ENCODE measurements around the gene PIF1. TPM values are rescaled to one million over a fixed set of nuclear protein-coding genes. Genes with fewer than 3 reads are reported as not detected.
A peak's percentile ranks its signal among the peaks of the same experiment; 100 is the strongest.

Gene PIF1
- total RNA-seq, 1 experiment from 2014 or later = 34.9 TPM

DNA sequence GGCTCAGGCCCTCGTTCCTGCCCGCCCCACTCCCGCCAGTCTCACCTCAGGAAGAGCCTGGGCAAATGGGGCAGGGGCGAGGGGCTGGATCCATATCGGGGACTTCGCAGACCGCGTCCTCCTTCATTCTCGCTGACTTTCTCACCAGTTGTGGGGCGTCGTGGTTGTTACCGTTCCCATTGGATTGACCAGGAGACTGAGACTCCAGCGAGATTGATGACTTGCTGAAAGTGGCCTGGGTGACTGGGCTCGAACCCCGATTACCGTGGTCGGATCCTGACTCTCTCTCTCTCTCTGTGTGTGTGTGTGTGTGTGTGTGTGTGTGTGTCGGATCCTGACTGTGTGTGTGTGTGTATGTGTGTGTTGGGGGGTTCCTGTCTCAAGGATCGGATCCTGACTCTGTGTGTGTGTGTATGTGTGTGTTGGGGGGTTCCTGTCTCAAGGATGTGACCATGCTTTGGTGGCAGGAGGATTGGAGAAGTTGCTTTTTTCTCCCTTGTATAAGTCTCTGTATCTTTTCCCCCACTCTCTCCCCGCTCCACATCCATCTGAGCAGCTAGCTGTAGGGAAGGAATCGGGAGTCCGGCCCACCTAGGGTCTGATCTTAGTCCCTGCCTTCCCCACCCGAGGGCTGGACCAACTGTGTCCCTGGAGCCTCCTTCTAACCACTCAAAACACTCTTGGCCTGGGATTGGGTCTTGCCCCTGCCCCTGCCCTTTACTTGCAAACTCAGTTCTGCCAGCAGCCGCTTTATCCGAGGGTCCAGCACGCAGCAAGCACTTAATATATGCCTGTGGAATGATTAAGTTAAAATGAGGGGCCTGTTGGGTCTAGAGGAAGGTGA lies 16.9 kb upstream of the PIF1 start:
- Histone ChIP-seq H3K79me2 (ENCODE audit: insufficient read depth, low read length) (peaks cover 13% of the 10 kb centered on the region; the same call in 1 of the 2 replicates), H3K36me3 (ENCODE audit: control insufficient read depth in 1 of 2, insufficient read depth in 2 of 2, low read length in 2 of 2) (no peaks in the 10 kb centered on the region), H3K27ac (ENCODE audit: low read depth, low read length) (peak overlapping the region; percentile 56; the same call in 1 of the 2 replicates), H3K9me3 (ENCODE audit: control insufficient read depth in 1 of 2, insufficient read depth in 1 of 2, low read depth in 1 of 2, low read length in 2 of 2) (no peaks in the 10 kb centered on the region), H4K20me1 (ENCODE audit: insufficient read depth) (no peaks in the 10 kb centered on the region), H3K4me3 (replicated peaks in 1 of 2; ENCODE audit: low read depth in 1 of 2, low read length in 2 of 2) (peak overlapping the region; percentile 84 to 87), H2AFZ (ENCODE audit: low read depth, low read length, poor library complexity, severe bottlenecking) (no peak overlapping the region), H3K4me2 (ENCODE audit: low read length) (peak overlapping the region; percentile 88), H3K27me3 (ENCODE audit: insufficient read depth, low read length) (no peaks in the 10 kb centered on the region), H3K9me2 (ENCODE audit: insufficient read depth) (no peaks in the 10 kb centered on the region), H3K4me1 (ENCODE audit: control insufficient read depth in 1 of 2, insufficient read depth in 2 of 2, low read length in 2 of 2) (peaks cover 8 to 21% of the 10 kb centered on the region in 2 experiments), H3K9ac (ENCODE audit: low read length) (peak overlapping the region; percentile 83)
- CTCF ChIA-PET = no interaction called here
- ATAC-seq (no peak; the same call in 1 of the 2 replicates), DNase-seq (ENCODE audit: low read depth, low spot score) (no peak)
- POLR2A ChIA-PET = interaction anchor here (1.8 kb wide), 1 partner anchor 16 kb away, joined by 6 read pairs; the partner anchor contains the start of gene PIF1
- RAD21 ChIA-PET (ENCODE audit: low non-redundant PET in 1 of 2, low total read pairs in 2 of 2, uncharacterized antibody in 2 of 2, unreplicated experiment in 2 of 2) = no interaction called here
- BruUV-seq (replicated peaks) = TSS peak; percentile 70
- intact Hi-C loops (cut with micrococcal nuclease) = no loop called here
- TF ChIP-seq SIN3A (IDR thresholded peaks at IDR 0.05; ENCODE audit: low read depth) (no peak), SRF (IDR thresholded peaks at IDR 0.05; ENCODE audit: low read depth) (no peak), ZNF274 (IDR thresholded peaks at IDR 0.05; ENCODE audit: low read depth, low read length) (no peak), CEBPB (IDR thresholded peaks at IDR 0.05; ENCODE audit: low read depth) (no peak), POLR2AphosphoS5 (IDR thresholded peaks at IDR 0.05; ENCODE audit: low read depth, low read length) (no peak), JUND (IDR thresholded peaks at IDR 0.05) (no peak), POLR2A (IDR thresholded peaks at IDR 0.05; ENCODE audit: borderline replicate concordance, extremely low read depth, insufficient read depth, insufficient read length) (no peak), RAD21 (IDR thresholded peaks at IDR 0.05; ENCODE audit: low read depth) (no peak), EZH2phosphoT487 (IDR thresholded peaks at IDR 0.05; ENCODE audit: borderline replicate concordance) (no peak), TCF7L2 (IDR thresholded peaks at IDR 0.05; ENCODE audit: borderline replicate concordance, extremely low read depth, insufficient read depth, insufficient read length) (no peak)
- TF ChIP-seq, protein P1, sequence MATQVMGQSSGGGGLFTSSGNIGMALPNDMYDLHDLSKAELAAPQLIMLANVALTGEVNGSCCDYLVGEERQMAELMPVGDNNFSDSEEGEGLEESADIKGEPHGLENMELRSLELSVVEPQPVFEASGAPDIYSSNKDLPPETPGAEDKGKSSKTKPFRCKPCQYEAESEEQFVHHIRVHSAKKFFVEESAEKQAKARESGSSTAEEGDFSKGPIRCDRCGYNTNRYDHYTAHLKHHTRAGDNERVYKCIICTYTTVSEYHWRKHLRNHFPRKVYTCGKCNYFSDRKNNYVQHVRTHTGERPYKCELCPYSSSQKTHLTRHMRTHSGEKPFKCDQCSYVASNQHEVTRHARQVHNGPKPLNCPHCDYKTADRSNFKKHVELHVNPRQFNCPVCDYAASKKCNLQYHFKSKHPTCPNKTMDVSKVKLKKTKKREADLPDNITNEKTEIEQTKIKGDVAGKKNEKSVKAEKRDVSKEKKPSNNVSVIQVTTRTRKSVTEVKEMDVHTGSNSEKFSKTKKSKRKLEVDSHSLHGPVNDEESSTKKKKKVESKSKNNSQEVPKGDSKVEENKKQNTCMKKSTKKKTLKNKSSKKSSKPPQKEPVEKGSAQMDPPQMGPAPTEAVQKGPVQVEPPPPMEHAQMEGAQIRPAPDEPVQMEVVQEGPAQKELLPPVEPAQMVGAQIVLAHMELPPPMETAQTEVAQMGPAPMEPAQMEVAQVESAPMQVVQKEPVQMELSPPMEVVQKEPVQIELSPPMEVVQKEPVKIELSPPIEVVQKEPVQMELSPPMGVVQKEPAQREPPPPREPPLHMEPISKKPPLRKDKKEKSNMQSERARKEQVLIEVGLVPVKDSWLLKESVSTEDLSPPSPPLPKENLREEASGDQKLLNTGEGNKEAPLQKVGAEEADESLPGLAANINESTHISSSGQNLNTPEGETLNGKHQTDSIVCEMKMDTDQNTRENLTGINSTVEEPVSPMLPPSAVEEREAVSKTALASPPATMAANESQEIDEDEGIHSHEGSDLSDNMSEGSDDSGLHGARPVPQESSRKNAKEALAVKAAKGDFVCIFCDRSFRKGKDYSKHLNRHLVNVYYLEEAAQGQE (IDR thresholded peaks at IDR 0.05; ENCODE audit: low read depth) = no peak

Measured in HCT116 (cell line).